NB4 (cell line): Measurements from ENCODE around the gene EIF5A.

ENCODE experiments used
- CTCF ChIP-seq: IDR thresholded peaks from one replicate; pipeline ENCODE4 v1.5.1; 2012; ENCODE audit warnings: low read depth, low read length
- POLR2A ChIP-seq: IDR thresholded peaks from 2 replicates; pipeline ENCODE4 v1.6.1; 2011; ENCODE audit warnings: mild to moderate bottlenecking; ENCODE audit not compliant: insufficient read length; ENCODE audit errors: extremely low read depth

DNA sequence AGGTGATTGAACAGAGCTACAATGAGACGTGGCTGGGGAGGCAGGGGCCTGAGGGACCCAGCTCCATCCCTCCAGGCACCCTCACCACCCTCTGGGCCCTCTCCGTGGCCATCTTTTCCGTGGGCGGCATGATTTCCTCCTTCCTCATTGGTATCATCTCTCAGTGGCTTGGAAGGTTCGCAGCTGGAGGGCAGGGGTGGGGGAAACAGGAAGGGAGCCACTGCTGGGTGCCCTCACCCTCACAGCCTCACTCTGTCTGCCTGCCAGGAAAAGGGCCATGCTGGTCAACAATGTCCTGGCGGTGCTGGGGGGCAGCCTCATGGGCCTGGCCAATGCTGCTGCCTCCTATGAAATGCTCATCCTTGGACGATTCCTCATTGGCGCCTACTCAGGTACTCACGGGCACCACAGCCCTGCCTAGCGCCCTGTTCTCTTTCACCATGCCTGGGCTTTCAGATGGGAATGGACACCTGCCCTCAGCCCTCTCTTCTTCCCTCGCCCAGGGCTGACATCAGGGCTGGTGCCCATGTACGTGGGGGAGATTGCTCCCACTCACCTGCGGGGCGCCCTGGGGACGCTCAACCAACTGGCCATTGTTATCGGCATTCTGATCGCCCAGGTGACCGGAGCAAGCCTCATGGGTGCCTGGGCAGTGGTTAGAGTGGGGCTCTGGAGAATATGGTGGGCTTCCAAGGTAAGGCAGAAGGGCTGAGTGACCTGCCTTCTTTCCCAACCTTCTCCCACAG, 23.8 kb upstream of the EIF5A start:
- no peak for TF ChIP-seq CTCF
- TF ChIP-seq POLR2A: no peak
